ENCODE results near the gene PHOX2A. TPM values are rescaled to one million over a fixed set of nuclear protein-coding genes. Genes with fewer than 3 reads are reported as not detected.

The PHOX2A gene
- total and polyA plus RNA-seq, 8 donors: 0.35 to 0.61 TPM; not detected in 6

GRCh38 chr11:72230764-72231365 is 13.1 kb downstream of the PHOX2A start:
- Histone ChIP-seq H3K9me3 (no peaks in the 10 kb centered on the region), H3K4me3 (no peak overlapping the region), H3K4me1 (peaks cover 0 to 1% (median 0%) of the 10 kb centered on the region in 3 donors), H3K27me3 (no peaks in the 10 kb centered on the region), H3K27ac (no peak overlapping the region), H3K36me3 (peaks cover 0 to 68% (median 26%) of the 10 kb centered on the region in 3 donors)
- WGBS, 2 donors: 90 to 91% methylated on average over 18 of the region's 18 CpGs
- DNase-seq (peak in 2 of 6 donors; percentile 27 to 47), ATAC-seq (no peak), FAIRE-seq (no peak)
- no peak for TF ChIP-seq CTCF (IDR thresholded peaks at IDR 0.05)
- intact Hi-C loops (cut with DNase I): no loop called here

GRCh38 chr11:72229925-72230763 is 13.8 kb downstream of the PHOX2A start:
- Histone ChIP-seq H3K4me3 (no peak overlapping the region), H3K36me3 (peaks cover 0 to 61% (median 26%) of the 10 kb centered on the region in 3 donors), H3K27me3 (no peaks in the 10 kb centered on the region), H3K27ac (no peak overlapping the region), H3K9me3 (no peaks in the 10 kb centered on the region), H3K4me1 (peaks cover 0 to 6% (median 0%) of the 10 kb centered on the region in 3 donors)
- peak in 2 of 6 donors; percentile 33 to 70 for DNase-seq
- no peak for FAIRE-seq
- no peak for TF ChIP-seq CTCF (IDR thresholded peaks at IDR 0.05)
- WGBS, 2 donors: 94 to 96% methylated on average over 21 of the region's 21 CpGs
- ATAC-seq: no peak
- intact Hi-C loops (cut with DNase I): no loop called here

GRCh38 chr11:72229336-72229924 is 14.5 kb downstream of the PHOX2A start:
- no peak for FAIRE-seq
- H3K4me3 ChIP-seq: no peak overlapping the region
- no peak overlapping the region for H3K27ac ChIP-seq
- DNase-seq: no peak
- H3K9me3 ChIP-seq: no peaks in the 10 kb centered on the region
- intact Hi-C loops (cut with DNase I): no loop called here
- H3K4me1 ChIP-seq: peaks cover 0 to 6% (median 0%) of the 10 kb centered on the region in 3 donors
- peaks cover 0 to 59% (median 26%) of the 10 kb centered on the region in 3 donors for H3K36me3 ChIP-seq
- TF ChIP-seq CTCF (IDR thresholded peaks at IDR 0.05): no peak
- no peak for ATAC-seq
- no peaks in the 10 kb centered on the region for H3K27me3 ChIP-seq
- 91 to 97% methylated on average over 8 of the region's 8 CpGs for WGBS, 2 donors

GRCh38 chr11:72228844-72229231 is 15.1 kb downstream of the PHOX2A start:
- intact Hi-C loops (cut with DNase I): no loop called here
- 83 to 85% methylated on average over 7 of the region's 7 CpGs for WGBS, 2 donors
- no peak for FAIRE-seq

More at GRCh38 chr11:72228844-72229231, 15.1 kb downstream of the PHOX2A start:
- H3K36me3 ChIP-seq: peaks cover 0 to 53% (median 26%) of the 10 kb centered on the region in 3 donors
- H3K9me3 ChIP-seq: no peaks in the 10 kb centered on the region
- no peak overlapping the region for H3K27ac ChIP-seq
- TF ChIP-seq CTCF (IDR thresholded peaks at IDR 0.05): no peak
- H3K4me1 ChIP-seq: peaks cover 0 to 6% (median 0%) of the 10 kb centered on the region in 3 donors
- ATAC-seq (no peak), DNase-seq (peak in 2 of 6 donors; percentile 8 to 63)
- H3K4me3 ChIP-seq: no peak overlapping the region
- H3K27me3 ChIP-seq: no peaks in the 10 kb centered on the region

Data from pancreas (tissue), 10 donors.